Measurements from ENCODE around the gene RHAG.

RHAG gene

DNA sequence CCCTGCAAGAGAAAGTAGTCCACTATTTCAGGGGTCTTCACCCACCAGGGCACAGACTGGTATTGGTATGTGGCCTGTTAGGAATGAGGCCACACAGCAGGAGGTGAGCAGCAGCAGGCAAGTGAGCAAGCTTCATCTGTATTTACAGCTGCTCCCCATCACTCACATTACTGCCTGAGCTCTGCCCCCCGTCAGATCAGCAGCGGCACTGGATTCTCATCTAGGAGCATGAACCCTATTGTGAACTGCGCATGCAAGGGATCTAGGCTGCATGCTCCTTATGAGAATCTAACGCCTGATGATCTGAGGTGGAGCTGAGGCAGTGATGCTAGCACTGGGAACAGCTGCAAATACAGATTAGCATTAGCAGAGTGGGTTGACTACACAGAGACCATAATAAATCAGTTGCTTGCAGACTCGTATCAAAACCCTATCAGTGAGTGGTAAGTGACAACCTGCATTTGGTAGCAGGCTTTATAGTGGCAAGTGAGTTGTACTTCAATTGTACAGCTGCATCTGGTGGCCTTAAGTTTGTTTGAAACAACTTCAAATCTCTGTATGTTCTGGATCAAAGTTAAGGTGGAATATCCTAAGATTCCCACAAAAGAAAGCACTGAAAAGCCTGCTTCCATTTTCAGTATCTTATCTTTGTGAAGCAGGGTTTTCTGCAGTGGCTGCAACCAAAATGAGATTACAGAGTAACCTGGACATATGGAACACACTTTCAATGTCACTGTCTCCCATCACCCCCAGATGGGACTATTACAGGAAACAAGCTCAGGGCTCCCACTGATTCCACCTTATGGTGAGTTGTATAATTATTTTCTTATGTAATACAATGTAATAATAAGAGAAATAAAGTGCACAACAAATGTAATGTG, 73.4 kb downstream of the RHAG start:
- DNase-seq = peak; percentile 17

DNA sequence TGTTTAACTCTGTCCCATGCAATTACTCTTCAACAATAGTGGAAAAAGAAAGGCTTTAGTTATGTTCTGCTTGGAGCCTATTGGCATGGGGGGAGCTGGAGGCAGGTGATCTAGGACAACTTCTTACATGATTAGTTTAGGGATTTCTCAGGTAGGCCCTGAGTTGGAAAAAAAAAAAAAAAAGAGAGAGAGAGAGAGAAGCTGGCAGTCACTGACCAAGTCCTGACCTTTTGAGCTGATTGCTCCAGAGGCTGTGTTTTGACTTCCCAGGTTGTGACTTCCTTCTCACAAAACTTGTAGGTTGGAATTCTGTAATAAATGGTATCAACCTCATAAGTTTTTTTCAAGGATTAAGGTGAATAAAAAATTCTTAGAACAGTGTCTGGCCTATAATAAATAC, 78.4 kb downstream of the RHAG start:
- DNase-seq = no peak

DNA sequence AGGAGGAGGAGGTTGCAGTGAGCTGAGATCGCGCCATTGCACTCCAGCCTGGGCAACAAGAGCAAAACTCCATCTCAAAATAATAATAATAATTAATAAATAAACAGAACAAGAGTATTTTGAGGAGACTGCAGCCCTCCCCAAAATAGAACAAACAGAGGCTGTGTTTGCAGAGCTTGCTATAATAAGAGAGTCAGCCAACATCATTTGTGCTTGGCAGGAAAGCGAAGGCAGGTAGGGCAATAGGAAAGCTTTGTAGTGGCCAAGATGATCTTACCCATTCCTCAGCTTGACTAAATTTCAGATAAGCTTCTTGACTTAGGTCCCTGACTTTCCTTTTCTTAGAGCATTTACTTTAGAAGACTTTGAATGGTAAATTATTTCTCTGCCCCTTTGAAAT, 79.5 kb downstream of the RHAG start:
- peak; percentile 67 for DNase-seq

DNA sequence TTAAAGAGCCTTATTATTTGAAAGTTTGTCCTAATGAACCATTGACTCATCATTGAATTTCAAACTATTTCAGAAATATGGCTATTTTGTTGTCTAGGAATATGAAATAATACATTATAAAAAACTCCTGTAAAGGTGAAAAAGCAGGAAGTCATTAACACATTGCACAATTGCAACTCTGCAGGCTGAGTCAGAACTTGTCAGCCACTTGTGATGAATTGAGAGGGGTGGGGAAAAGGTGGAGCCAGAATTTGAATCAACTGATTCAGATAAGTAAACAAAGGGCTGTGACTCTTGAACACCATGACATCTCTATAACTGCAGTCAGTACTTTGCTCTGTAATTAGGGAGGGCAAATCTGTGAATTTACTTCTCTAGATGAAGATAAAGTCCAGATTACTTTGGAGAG, 80.2 kb downstream of the RHAG start:
- peak; percentile 95 for DNase-seq

DNA sequence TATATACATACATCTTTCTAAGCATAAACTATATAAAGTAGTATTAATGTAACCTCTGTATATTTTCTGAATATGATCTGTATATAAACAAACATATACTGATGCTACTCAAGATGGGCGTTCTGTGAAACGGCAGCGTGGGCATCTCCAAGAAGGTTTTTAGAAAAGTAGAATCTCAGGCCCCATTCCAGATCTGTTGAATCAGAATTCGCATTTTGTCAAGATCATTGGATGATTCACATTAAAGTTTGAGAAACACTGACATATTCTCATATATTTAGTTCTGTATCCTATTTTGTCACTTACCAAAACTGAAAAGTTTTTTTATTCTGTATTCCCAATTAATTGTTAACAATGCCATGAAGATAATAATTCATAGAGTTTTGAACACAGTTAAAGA, 80.7 kb downstream of the RHAG start:
- DNase-seq = no peak
